ENCODE results near the gene BARX2.

Gene BARX2

DNA sequence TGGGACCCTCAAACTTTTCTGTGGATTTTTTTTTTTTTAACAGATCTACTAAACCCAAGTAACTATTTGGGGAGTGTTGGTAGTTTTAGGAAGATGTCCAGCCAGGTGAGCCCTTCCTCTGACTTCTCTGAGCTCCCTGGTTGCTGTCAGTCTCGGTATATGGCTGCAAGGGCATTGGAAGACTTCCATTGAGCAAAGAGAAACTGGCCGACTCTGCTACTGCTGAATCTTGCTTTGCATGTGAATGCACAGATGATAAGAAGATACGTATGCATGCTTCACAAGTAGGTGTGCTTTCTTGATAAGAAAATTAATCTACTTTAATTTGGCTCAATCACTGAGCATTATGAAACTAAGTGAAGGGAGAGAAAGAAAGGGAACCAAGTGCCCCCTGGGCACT is 51.1 kb downstream of the BARX2 start:
- DNase-seq (ENCODE audit: low spot score), result no peak
- Mint-ChIP-seq H3K4me1 (ENCODE audit: low read depth) (no peaks in the 10 kb centered on the region), H3K27me3 (ENCODE audit: low read depth) (no peaks in the 10 kb centered on the region), H3K9me3 (no peaks in the 10 kb centered on the region), H3K4me3 (no peak overlapping the region), H3K36me3 (ENCODE audit: low read depth) (no peaks in the 10 kb centered on the region), H3K27ac (no peak overlapping the region)

DNA sequence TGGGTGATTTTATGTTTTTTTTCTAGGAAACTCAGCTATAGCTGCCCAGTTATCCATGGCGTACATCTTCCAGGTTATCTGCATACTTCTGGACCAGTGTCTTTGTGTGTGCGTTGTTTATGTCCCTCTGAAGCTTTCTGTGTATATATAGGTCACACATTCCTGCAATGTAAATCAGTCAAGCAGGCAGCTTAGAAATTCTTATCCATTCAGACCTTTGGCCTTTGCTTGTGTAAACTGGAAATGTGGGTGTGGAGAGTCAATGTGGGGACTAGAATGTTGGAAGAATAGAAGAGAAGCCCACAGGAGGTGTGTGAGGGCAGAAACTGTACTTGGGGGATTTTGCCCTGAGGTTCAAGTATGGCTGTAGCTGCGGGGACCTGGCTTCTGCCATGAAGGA is 51.7 kb downstream of the BARX2 start:
- Mint-ChIP-seq H3K9me3 (no peaks in the 10 kb centered on the region), H3K36me3 (ENCODE audit: low read depth) (no peaks in the 10 kb centered on the region), H3K4me3 (no peak overlapping the region), H3K27me3 (ENCODE audit: low read depth) (no peaks in the 10 kb centered on the region), H3K4me1 (ENCODE audit: low read depth) (no peaks in the 10 kb centered on the region), H3K27ac (no peak overlapping the region)
- no peak for DNase-seq (ENCODE audit: low spot score)

DNA sequence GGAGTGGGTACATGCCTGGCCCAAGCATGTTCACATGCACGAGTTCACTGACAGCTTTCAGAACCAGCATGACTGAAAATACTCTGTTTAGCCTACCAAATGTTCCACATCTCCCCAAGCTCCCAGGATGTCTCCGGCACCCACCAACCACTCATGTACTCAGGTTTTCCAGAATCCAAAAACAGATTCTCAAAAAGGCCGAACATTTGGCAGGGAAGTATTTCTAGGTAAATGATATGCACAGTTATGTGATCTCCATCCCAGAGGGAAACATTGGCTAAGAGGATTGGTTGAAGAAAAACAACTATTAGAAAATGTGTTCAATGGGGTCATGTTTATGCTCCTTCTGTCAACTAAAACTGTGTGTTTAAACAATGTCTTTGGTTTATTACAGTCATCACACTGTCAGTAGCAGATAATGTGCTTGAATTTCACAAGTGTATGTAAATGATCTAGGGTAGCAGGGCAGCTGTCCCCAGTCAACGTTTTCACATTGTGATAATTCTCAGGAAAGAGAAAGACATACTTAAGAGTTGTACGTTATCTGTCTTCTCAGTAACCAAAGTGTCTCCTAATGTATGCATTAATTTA is 52.3 kb downstream of the BARX2 start:
- H3K9me3 Mint-ChIP-seq, result peaks cover 3% of the 10 kb centered on the region
- no peaks in the 10 kb centered on the region for H3K27me3 Mint-ChIP-seq (ENCODE audit: low read depth)

DNA sequence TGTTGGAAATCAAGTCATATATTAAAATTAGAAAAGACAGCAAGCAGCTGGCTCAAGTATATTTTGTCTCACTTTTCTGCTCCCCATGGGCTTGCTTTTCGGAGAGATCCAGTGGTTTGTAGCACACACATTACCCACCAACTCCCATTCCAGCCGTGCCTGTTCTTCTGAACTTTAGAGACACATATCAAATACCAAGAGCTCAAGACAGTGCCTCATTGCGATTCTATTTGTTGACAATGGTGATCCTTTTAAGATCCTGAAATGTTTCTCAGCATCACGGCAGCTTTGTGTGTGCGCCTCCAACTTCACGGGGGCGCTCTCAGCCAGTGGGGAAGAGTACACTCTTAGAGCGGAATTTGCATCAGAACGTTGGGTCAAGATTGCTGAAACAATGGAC is 52.9 kb downstream of the BARX2 start:
- Mint-ChIP-seq H3K4me3 (no peak overlapping the region), H3K27me3 (ENCODE audit: low read depth) (no peaks in the 10 kb centered on the region), H3K27ac (no peak overlapping the region), H3K4me1 (ENCODE audit: low read depth) (no peaks in the 10 kb centered on the region), H3K36me3 (ENCODE audit: low read depth) (no peaks in the 10 kb centered on the region), H3K9me3 (peaks cover 4% of the 10 kb centered on the region)
- no peak for DNase-seq (ENCODE audit: low spot score)

More for the DNA sequence above, 52.3 kb downstream of the BARX2 start:
- DNase-seq (ENCODE audit: low spot score), result no peak
- Mint-ChIP-seq H3K4me1 (ENCODE audit: low read depth) (no peaks in the 10 kb centered on the region), H3K36me3 (ENCODE audit: low read depth) (no peaks in the 10 kb centered on the region), H3K4me3 (no peak overlapping the region), H3K27ac (no peak overlapping the region)

DNA sequence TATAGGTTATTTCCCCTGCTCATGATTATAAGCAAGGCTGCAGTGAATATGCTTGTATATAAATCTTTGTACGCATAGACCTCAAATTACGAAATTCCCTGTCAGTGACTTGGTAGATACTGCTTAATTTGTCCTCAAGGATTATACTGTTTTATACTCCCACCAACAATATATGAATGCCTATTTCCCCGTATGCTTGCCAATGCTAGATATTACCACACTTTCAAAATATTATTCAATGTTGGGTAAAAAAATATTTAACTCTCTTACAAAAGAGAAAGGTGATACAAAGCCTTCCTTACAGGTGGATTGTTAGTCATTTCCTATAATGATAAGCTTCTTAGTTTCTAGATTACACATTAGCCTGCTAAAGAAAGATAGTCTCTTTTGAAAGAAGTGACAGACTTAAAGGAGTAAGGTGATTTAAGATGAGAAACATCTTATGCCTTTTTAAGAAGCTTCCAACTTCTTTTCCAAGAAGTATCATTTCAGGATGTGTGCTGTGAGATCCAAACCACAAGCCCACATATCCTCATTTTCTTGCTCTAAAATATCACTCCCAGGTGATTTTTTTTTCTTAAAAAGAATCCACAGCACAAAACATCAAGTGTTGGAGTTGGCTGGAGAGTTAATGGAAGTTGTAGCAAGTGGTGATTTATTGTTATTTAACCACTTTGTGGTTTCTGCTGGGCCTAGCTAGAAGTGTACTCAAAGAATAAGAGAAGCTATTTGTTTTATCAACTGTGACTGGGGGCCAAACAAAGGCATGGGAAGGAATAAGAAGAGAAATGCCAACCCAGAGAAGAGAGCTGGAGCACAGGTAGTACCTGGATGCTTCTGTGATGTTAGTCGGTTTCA is 59.2 kb downstream of the BARX2 start:
- Mint-ChIP-seq H3K4me1 (ENCODE audit: low read depth) (peaks cover 12% of the 10 kb centered on the region), H3K4me3 (no peak overlapping the region), H3K27ac (no peak overlapping the region), H3K9me3 (peaks cover 4% of the 10 kb centered on the region), H3K27me3 (ENCODE audit: low read depth) (no peaks in the 10 kb centered on the region), H3K36me3 (ENCODE audit: low read depth) (no peaks in the 10 kb centered on the region)
- DNase-seq (ENCODE audit: low spot score), result no peak

DNA sequence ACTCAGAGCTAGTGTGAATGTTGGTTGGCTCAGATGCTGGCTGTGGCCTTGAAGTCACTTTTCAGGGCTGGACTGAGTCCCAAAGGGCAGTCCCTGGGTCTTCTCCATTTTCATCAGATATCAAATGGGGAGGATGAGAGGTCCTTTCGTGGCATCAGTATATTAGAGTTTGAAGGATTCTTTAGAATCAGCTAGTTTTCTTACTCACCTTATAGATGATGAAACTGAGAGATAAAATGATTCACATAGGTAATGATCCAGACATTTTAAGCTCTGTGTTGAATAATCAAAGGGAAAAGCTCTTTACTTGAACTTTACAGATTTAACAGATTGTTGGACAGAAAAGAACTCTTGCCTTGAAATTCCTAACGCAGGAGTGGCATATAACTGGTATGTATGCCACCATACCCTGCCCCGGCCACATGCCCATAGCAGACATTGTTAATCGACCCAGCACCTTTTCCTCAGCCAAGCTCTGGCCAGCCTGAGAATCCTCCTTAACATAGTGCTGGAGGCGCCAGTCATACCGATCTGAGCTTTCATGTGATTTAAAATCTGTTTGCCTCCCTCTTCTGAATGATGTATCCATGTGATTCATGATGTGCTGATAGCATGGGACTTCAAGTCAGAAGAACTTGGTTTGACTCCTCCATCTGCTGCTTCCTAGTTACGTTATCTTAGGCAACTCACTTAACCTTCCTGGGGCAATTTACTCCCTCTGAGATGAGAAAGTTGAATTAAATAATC is 60.0 kb downstream of the BARX2 start:
- peaks cover 12% of the 10 kb centered on the region for H3K4me1 Mint-ChIP-seq (ENCODE audit: low read depth)
- no peak overlapping the region for H3K4me3 Mint-ChIP-seq
- H3K27ac Mint-ChIP-seq, result no peak overlapping the region
- DNase-seq (ENCODE audit: low spot score), result no peak
- H3K9me3 Mint-ChIP-seq, result peaks cover 4% of the 10 kb centered on the region
- no peaks in the 10 kb centered on the region for H3K36me3 Mint-ChIP-seq (ENCODE audit: low read depth)
- H3K27me3 Mint-ChIP-seq (ENCODE audit: low read depth), result no peaks in the 10 kb centered on the region

DNA sequence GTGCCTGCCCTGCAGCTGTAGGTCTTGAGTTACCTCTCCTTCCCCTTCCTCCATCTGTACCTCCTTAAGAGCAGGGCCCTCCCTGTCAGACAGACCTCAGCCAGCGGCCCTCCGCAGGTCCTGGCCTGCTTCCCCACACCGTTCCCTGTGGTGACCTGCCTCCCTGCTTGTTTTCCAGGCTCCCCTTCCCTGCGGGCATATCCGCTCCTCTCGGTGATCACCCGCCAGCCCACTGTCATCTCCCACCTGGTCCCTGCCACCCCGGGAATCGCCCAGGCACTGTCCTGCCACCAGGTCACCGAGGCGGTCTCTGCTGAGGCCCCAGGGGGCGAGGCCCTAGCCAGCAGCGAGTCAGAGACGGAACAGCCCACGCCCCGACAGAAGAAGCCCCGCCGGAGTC is 60.9 kb downstream of the BARX2 start:
- no peak overlapping the region for H3K27ac Mint-ChIP-seq
- DNase-seq (ENCODE audit: low spot score), result no peak
- peaks cover 12% of the 10 kb centered on the region for H3K4me1 Mint-ChIP-seq (ENCODE audit: low read depth)
- peaks cover 4% of the 10 kb centered on the region for H3K9me3 Mint-ChIP-seq
- H3K36me3 Mint-ChIP-seq (ENCODE audit: low read depth), result no peaks in the 10 kb centered on the region
- no peaks in the 10 kb centered on the region for H3K27me3 Mint-ChIP-seq (ENCODE audit: low read depth)
- no peak overlapping the region for H3K4me3 Mint-ChIP-seq

DNA sequence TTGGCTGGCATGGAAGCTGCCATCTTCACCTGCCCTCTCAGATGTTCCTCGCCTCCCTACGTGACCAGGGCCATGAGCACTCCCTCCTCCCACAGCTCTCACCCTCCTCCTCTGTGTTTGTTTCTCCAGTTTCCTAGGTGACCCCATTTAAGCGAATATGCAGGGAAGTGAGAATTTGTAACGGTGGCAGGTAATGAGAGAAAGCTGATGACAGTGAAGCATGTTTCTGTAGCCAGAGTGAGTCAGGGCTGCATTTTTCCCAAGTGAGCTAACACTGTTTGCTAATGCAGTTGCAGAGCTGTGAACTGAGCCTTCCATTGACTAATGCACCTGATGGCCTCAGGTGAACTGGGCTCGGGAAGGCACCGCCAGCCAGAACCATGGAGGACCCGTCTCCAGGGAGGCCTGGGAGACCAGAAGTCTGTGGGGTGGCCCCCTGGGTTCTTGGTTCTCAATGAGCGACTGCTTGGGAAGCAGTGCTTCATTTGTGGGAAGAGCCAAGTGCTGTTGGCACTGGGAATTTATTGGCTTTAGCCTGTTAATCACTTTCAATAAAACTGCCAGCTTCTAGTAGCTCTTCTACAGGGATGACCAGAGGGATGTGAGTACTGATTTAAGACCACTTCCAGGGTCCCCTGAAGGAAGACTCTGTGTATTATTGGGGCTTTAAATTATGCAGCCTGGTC is 64.5 kb downstream of the BARX2 start:
- DNase-seq (ENCODE audit: low spot score), result no peak
- Mint-ChIP-seq H3K27ac (no peak overlapping the region), H3K27me3 (ENCODE audit: low read depth) (no peaks in the 10 kb centered on the region), H3K9me3 (no peaks in the 10 kb centered on the region), H3K4me3 (no peak overlapping the region), H3K4me1 (ENCODE audit: low read depth) (peaks cover 11% of the 10 kb centered on the region), H3K36me3 (ENCODE audit: low read depth) (no peaks in the 10 kb centered on the region)

DNA sequence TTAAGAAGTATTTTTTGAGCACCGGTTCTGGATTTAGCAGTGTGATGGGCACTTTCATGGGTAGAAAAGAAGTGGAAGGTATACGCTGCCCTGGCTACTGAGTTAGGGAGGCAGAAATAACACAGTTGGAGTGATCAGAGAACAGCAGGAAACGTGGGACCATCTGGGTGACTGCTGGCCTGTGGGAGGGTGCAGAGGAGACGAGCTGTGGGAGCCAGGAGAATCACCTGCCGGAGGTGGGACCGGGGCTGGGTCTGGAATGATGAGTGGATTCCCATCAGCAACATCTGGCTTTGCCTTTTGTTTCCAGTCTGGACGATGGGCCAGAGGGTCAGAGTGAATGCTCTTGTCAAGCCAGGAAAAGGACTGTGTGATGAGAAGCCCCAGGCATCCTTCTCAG is 66.5 kb downstream of the BARX2 start:
- Mint-ChIP-seq H3K4me3 (no peak overlapping the region), H3K36me3 (ENCODE audit: low read depth) (no peaks in the 10 kb centered on the region), H3K9me3 (no peaks in the 10 kb centered on the region), H3K27me3 (ENCODE audit: low read depth) (no peaks in the 10 kb centered on the region), H3K4me1 (ENCODE audit: low read depth) (peaks cover 2% of the 10 kb centered on the region), H3K27ac (no peak overlapping the region)
- DNase-seq (ENCODE audit: low spot score), result no peak

DNA sequence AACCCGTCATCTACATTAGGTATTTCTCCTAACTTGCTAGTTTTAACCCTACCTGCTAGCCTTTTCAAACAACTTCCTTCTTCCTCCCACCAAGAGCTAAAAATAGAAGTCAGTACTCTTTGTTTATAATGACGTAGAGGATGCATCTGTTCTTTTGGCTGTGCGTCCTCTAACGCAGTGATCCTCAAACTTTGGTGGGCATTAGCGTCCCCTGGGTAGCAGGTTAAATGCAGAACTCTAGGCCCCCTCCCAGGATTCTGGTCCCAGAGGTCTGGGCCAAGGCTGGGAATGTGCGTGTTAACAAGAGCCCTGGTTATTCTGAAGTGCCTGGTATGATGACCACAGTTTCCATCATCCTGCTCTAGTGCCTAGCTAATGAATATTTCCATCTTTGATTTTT is 67.6 kb downstream of the BARX2 start:
- H3K27me3 Mint-ChIP-seq (ENCODE audit: low read depth), result no peaks in the 10 kb centered on the region
- H3K36me3 Mint-ChIP-seq (ENCODE audit: low read depth), result no peaks in the 10 kb centered on the region
- DNase-seq (ENCODE audit: low spot score), result no peak
- peaks cover 4% of the 10 kb centered on the region for H3K4me1 Mint-ChIP-seq (ENCODE audit: low read depth)
- H3K4me3 Mint-ChIP-seq, result no peak overlapping the region
- no peak overlapping the region for H3K27ac Mint-ChIP-seq
- peaks cover 7% of the 10 kb centered on the region for H3K9me3 Mint-ChIP-seq

DNA sequence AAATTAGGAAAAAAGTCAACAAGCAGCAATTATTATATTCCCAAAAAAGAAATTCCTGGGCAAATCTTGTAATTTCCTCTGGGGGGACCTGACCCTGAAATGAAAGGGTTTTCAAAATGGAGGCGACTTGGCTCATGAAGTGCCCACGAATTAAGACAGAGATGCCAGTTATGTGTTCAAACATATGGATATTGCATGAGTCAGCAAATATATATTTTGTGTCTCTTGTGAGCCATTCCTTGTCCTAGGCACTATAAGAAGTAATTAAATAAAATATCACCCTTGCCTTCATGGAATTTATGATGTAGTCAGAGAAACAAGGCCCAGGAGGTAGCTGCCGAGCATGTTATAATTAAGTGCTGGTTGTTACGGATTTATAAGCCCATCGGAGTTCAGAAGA is 68.6 kb downstream of the BARX2 start:
- Mint-ChIP-seq H3K36me3 (ENCODE audit: low read depth) (no peaks in the 10 kb centered on the region), H3K4me3 (no peak overlapping the region), H3K4me1 (ENCODE audit: low read depth) (peaks cover 3% of the 10 kb centered on the region), H3K9me3 (peaks cover 14% of the 10 kb centered on the region), H3K27ac (no peak overlapping the region), H3K27me3 (ENCODE audit: low read depth) (no peaks in the 10 kb centered on the region)
- DNase-seq (ENCODE audit: low spot score), result no peak

DNA sequence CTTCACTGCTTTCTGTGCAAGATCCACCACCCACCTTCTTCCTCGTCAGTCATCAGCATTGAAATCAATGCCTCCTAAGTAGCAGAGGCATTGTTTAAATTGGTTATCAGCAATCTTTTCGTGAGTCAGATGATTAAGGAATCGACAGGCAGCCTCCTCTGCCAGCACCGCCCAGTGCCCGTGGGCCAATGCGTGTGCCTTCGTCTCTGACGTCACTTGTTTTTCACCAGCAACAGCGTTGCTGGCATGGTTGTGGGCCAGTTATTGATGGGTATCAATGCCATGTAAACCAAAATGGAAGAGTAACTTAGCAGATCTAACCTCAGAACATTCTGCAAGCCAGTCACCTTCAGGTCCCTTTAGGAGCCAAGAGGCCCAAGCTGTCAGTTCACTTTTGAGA is 69.6 kb downstream of the BARX2 start:
- H3K27me3 Mint-ChIP-seq (ENCODE audit: low read depth), result no peaks in the 10 kb centered on the region
- no peak overlapping the region for H3K27ac Mint-ChIP-seq

DNA sequence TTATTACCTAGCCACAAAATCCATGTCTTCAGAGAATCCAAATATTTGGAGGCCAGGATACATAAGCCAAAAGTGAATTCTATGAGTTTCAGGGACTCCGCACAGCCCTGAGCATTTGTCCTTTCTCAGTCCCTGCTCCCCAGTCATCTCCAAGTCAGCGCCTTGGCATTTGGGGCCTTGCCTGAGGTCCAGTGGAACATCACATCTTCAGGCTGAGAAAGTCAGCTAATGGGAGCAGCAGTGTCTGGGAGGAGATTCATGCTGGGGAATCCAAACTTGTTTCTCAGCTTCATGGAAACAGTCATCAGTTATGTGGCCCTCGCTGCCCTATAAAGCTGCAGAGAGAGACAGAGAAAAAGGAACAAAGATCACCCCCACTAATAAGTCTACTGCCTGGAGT is 70.9 kb downstream of the BARX2 start:
- Mint-ChIP-seq H3K9me3 (peaks cover 15% of the 10 kb centered on the region), H3K27me3 (ENCODE audit: low read depth) (no peaks in the 10 kb centered on the region), H3K4me1 (ENCODE audit: low read depth) (peaks cover 3% of the 10 kb centered on the region)

More for the DNA sequence above, 69.6 kb downstream of the BARX2 start:
- H3K36me3 Mint-ChIP-seq (ENCODE audit: low read depth), result no peaks in the 10 kb centered on the region
- no peak overlapping the region for H3K4me3 Mint-ChIP-seq
- peaks cover 3% of the 10 kb centered on the region for H3K4me1 Mint-ChIP-seq (ENCODE audit: low read depth)
- DNase-seq (ENCODE audit: low spot score), result no peak
- peaks cover 15% of the 10 kb centered on the region for H3K9me3 Mint-ChIP-seq

More for the DNA sequence above, 70.9 kb downstream of the BARX2 start:
- H3K27ac Mint-ChIP-seq, result no peak overlapping the region
- no peak overlapping the region for H3K4me3 Mint-ChIP-seq
- H3K36me3 Mint-ChIP-seq (ENCODE audit: low read depth), result no peaks in the 10 kb centered on the region
- no peak for DNase-seq (ENCODE audit: low spot score)

All from T-helper 2 cell treated with Interferon-gamma antibody and Interleukin-4, amounts not matched to agents 5 μg/mL and 100 μg/mL, for 36 hours (primary cell).